Neutrophil (primary cell): ENCODE measurements around the gene LLGL1.

Experiments used
- H3K27ac ChIP-seq: fragments of 200-600 bp; sonication (generic); 2 replicates; pipeline ENCODE4 v1.5.1; 2016; ENCODE audit warnings: mild to moderate bottlenecking, moderate library complexity
- H3K27me3 ChIP-seq: fragments of 200-600 bp; sonication (generic); 2 replicates; pipeline ENCODE4 v1.6.0; 2016; ENCODE audit warnings: mild to moderate bottlenecking
- H3K36me3 ChIP-seq: fragments of 200-600 bp; sonication (generic); 2 replicates; pipeline ENCODE4 v1.5.1; 2017
- H3K4me1 ChIP-seq, 2 experiments: fragments of 200-600 bp in 1 of 2; sonication (generic) in 1 of 2; 1 replicate in 1 of 2; 2 replicates in 1 of 2; pipeline versions ENCODE4 v1.5.1 to v1.6.1; 2013 to 2016; ENCODE audit warnings: low read depth in 1 of 2, low read length in 1 of 2, mild to moderate bottlenecking in 1 of 2, moderate library complexity in 1 of 2; ENCODE audit not compliant: control insufficient read depth in 1 of 2, insufficient read depth in 1 of 2
- H3K4me3 ChIP-seq, 2 experiments: fragments of 200-600 bp in 1 of 2; sonication (generic) in 1 of 2; 1 replicate in 1 of 2; 2 replicates in 1 of 2; pipeline ENCODE4 v1.5.1; 2013 to 2016; ENCODE audit warnings: low read depth in 1 of 2, low read length in 1 of 2, mild to moderate bottlenecking in 1 of 2, moderate library complexity in 1 of 2
- H3K9me3 ChIP-seq: fragments of 200-600 bp; sonication (generic); 2 replicates; pipeline ENCODE4 v1.5.1; 2016
- TF ChIP-seq, protein P1 (sequence below): fragments of 200-600 bp; sonication (generic); IDR thresholded peaks from 2 replicates; pipeline ENCODE4 v1.5.1; 2016; ENCODE audit warnings: antibody characterized with exemption

The LLGL1 gene

DNA sequence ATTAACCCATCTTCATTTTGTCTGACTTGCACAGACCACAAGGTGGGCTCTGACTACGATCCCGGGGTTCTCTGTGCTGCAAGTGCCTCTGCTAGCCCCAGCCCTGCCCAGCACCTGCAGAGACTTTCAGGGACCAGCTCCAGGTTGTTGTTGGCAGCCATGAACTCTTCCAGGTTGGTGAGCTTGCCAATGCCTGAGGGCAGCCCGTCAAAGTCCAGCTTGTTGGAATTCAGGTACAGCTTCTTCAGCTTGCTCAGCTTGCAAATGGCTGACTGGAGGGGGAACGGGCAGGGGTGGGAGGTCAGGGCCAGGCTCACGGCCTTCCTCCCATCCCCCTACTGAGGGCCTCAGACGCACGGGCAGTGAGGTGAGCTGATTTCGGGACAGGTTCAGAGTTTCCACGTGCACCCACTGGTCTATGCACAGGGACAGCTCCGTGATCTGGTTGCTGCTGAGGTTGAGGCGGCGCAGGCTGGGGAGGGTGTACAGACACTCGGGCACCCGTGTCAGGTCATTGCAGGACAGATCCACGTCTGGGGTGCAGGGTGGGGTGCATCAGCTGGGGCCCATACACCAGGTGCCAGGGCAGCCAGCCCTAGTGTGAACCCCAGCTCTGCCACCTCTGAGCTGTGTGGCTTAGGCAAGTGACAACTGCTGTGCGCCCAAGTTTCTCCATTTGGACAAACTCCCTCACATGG is 27.9 kb downstream of the LLGL1 start:
- Histone ChIP-seq H3K36me3 (peaks cover 85% of the 10 kb centered on the region), H3K9me3 (no peaks in the 10 kb centered on the region), H3K27me3 (no peaks in the 10 kb centered on the region), H3K4me1 (peaks cover 18 to 19% of the 10 kb centered on the region in 2 experiments), H3K4me3 (no peak overlapping the region), H3K27ac (no peak overlapping the region)
- TF ChIP-seq, protein P1, sequence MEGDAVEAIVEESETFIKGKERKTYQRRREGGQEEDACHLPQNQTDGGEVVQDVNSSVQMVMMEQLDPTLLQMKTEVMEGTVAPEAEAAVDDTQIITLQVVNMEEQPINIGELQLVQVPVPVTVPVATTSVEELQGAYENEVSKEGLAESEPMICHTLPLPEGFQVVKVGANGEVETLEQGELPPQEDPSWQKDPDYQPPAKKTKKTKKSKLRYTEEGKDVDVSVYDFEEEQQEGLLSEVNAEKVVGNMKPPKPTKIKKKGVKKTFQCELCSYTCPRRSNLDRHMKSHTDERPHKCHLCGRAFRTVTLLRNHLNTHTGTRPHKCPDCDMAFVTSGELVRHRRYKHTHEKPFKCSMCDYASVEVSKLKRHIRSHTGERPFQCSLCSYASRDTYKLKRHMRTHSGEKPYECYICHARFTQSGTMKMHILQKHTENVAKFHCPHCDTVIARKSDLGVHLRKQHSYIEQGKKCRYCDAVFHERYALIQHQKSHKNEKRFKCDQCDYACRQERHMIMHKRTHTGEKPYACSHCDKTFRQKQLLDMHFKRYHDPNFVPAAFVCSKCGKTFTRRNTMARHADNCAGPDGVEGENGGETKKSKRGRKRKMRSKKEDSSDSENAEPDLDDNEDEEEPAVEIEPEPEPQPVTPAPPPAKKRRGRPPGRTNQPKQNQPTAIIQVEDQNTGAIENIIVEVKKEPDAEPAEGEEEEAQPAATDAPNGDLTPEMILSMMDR, result no peak

DNA sequence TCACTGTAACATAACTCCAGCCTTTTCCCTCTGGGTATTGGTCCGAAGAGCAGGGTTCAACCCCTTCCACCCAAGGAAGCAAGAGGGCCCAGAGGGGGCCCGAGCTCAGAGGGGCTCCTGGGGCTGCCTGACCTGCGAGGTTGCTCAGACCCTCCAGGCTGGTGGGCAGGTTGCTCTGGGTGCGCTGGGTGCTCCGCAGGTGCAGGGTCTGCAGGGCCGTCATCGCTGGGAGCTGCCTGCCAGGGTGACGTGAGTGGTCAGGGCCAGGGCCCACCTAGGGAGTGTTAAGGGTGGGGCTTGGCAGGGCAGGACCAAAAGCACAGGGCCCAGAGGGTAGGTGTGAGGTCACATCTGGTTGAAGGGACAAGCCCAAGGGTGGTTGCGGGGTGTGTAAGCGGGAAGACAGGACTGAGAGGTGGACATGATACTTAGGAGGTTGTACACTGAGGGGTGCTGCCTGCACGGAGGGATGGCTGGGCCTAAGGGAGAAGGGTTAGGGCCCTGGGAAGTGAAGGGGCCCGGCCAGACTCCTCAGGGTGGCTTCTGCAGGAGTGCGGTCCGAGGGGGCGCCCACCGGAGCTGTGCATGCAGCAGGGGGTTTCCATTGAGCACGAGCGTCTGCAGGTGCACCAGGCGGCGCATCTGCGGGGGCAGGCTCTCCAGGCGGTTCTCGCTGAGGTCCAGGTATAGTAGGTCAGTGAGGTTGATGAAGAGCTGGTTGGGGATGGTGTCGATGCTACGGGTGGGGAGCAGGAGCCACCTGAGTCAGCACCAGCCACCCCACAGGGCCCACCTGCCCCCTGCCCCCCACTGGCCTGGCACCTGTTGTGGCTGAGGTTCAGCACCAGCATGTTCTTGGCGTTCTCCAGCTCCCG is 28.7 kb downstream of the LLGL1 start:
- Histone ChIP-seq H3K9me3 (no peaks in the 10 kb centered on the region), H3K36me3 (peaks cover 76% of the 10 kb centered on the region), H3K4me1 (peaks cover 23 to 25% of the 10 kb centered on the region in 2 experiments), H3K27ac (no peak overlapping the region), H3K4me3 (no peak overlapping the region), H3K27me3 (no peaks in the 10 kb centered on the region)
- TF ChIP-seq, protein P1, result no peak

DNA sequence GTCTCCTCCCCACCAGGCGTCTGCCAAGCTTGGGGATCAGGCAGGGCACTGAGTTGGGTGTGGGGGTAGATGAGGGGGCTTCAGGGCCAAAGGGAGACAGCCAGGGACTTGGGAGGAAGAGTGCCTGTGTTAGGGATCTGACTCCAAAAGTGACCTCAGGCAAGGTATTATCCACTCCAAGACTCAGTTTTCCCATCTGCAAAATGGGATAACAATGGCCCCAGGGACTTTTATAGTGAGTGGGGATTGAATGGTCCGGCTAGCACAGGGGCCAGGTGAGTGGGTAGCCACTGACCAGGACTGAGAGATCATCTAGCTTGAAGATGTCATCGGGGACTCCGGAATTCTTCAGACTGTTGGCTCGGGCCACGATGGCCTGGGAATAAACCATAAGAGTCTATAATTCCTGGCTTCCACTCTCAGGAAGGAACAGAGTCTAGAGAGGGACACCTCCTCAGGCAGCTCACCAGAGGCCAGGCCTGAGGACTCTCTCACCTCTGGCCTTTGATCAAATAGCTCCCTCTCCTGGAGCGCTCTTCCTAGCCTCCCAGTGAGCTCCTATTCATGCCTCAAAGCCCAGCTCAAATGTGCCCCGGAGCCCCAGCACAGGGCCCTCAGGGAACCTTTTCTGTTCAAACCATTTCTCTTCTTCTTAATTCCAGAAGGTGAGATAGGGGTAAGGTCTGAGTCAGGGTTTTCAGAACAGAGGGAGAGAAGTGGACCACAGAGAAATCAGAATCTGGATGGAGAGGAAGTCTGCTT is 29.6 kb downstream of the LLGL1 start:
- Histone ChIP-seq H3K9me3 (no peaks in the 10 kb centered on the region), H3K27ac (no peak overlapping the region), H3K36me3 (peaks cover 68% of the 10 kb centered on the region), H3K27me3 (no peaks in the 10 kb centered on the region), H3K4me1 (peaks cover 31 to 33% of the 10 kb centered on the region in 2 experiments), H3K4me3 (no peak overlapping the region)
- TF ChIP-seq, protein P1, result no peak

GRCh38 chr17:18256351-18256750 is 30.9 kb downstream of the LLGL1 start:
- Histone ChIP-seq H3K4me3 (no peak overlapping the region), H3K36me3 (peaks cover 55% of the 10 kb centered on the region), H3K4me1 (peaks cover 41 to 42% of the 10 kb centered on the region in 2 experiments), H3K27me3 (no peaks in the 10 kb centered on the region), H3K9me3 (no peaks in the 10 kb centered on the region), H3K27ac (peak overlapping the region; percentile 99)
- TF ChIP-seq, protein P1, result no peak

- H3K27me3 ChIP-seq, result no peaks in the 10 kb centered on the region
- TF ChIP-seq, protein P1, result no peak
- H3K27ac ChIP-seq, result peak overlapping the region; percentile 99
- H3K4me1 ChIP-seq, result peaks cover 45 to 46% of the 10 kb centered on the region in 2 experiments
- H3K36me3 ChIP-seq, result peaks cover 51% of the 10 kb centered on the region
- no peaks in the 10 kb centered on the region for H3K9me3 ChIP-seq
- peak overlapping the region in 1 of 2 experiments; percentile 78 for H3K4me3 ChIP-seq
Observed at GRCh38 chr17:18256776-18257175, 31.3 kb downstream of the LLGL1 start.
